ENCODE data around the gene SLCO4C1. TPM values are rescaled to one million over a fixed set of nuclear protein-coding genes. Genes with fewer than 3 reads are reported as not detected.

The SLCO4C1 gene
- 0.77 TPM for total RNA-seq

GRCh38 chr5:102296178-102296817 lies at the start of gene SLCO4C1:
TSS of gene SLCO4C1 (minus strand) at chr5:102296284. CDS start at chr5:102296262, 22 bp downstream.

Other genes with a start within 250 kb of the SLCO4C1 start
- not detected for gene SLCO6A1, start 202.7 kb upstream of the SLCO4C1 start, total RNA-seq